ENCODE measurements around the gene CYP3A5.

DNA sequence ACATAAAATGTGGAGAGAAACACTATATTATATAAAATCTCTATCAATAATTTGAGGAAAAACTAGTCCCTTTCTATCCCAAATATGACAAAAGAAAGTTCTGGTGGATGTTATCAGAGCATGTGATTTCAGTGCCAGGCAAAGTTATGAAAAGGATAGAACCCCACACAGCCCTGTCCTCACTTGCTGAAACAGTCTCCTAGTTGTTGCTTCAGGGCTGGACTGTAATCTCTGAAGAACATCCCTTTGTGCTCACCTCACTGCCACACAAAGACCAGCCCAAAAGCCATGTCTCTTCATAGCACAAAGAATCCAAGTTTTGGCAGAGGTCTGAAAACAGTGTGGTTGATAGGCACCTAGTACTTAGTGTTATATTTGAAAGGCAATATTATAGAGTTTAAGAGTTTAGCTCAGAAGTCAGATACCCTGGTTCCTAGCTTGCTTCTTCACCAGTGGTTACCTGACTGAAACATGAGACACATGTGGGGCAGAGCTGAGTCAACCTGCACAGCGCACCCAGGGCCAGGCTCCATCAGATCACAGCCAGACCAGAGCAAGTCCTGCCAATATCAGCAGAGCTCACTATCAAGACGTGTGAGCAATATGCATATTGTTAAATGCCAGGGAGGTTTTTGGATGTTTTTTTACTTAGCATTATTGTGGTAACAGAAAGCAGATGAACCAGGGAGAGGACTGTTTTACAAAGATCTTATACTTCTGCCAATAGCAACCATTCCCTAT, 30.2 kb upstream of the CYP3A5 start:
- TF ChIP-seq PHF8 (CRISPR knock-in tag; IDR thresholded peaks at IDR 0.05) (no peak), EZH2 (conservative IDR thresholded peaks at IDR 0.05; ENCODE audit: low read depth, low read length) (no peak), YEATS4 (CRISPR knock-in tag; IDR thresholded peaks at IDR 0.05; ENCODE audit: borderline replicate concordance) (no peak), TAF1 (CRISPR knock-in tag; IDR thresholded peaks at IDR 0.05) (no peak)
- TF ChIP-seq, protein P1, sequence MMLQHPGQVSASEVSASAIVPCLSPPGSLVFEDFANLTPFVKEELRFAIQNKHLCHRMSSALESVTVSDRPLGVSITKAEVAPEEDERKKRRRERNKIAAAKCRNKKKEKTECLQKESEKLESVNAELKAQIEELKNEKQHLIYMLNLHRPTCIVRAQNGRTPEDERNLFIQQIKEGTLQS (CRISPR knock-in tag; IDR thresholded peaks at IDR 0.05) = no peak
- TF ChIP-seq, protein P2, sequence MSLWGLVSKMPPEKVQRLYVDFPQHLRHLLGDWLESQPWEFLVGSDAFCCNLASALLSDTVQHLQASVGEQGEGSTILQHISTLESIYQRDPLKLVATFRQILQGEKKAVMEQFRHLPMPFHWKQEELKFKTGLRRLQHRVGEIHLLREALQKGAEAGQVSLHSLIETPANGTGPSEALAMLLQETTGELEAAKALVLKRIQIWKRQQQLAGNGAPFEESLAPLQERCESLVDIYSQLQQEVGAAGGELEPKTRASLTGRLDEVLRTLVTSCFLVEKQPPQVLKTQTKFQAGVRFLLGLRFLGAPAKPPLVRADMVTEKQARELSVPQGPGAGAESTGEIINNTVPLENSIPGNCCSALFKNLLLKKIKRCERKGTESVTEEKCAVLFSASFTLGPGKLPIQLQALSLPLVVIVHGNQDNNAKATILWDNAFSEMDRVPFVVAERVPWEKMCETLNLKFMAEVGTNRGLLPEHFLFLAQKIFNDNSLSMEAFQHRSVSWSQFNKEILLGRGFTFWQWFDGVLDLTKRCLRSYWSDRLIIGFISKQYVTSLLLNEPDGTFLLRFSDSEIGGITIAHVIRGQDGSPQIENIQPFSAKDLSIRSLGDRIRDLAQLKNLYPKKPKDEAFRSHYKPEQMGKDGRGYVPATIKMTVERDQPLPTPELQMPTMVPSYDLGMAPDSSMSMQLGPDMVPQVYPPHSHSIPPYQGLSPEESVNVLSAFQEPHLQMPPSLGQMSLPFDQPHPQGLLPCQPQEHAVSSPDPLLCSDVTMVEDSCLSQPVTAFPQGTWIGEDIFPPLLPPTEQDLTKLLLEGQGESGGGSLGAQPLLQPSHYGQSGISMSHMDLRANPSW (CRISPR knock-in tag; IDR thresholded peaks at IDR 0.05; ENCODE audit: borderline replicate concordance) = no peak

All from HepG2 (cell line).